H1 (cell line): ENCODE measurements around the gene MYO18A. TPM values are rescaled to one million over a fixed set of nuclear protein-coding genes. Genes with fewer than 3 reads are reported as not detected.

Experiments
- BCL11A ChIP-seq, 2 experiments: IDR thresholded peaks; one replicate each; pipeline ENCODE4 v1.6.1; 2011; ENCODE audit warnings: low read depth in 2 of 2, low read length in 2 of 2, mild to moderate bottlenecking in 2 of 2
- EP300 ChIP-seq, 2 experiments: IDR thresholded peaks; 1 replicate in 1 of 2; 2 replicates in 1 of 2; pipeline ENCODE4 v1.6.1; 2011 to 2012; ENCODE audit warnings: low read depth in 2 of 2, low read length in 2 of 2, mild to moderate bottlenecking in 2 of 2, borderline replicate concordance in 1 of 2, inconsistent platforms in 1 of 2, moderate library complexity in 1 of 2
- HDAC6 ChIP-seq: IDR thresholded peaks from one replicate; pipeline ENCODE4 v1.7.1; 2012; ENCODE audit warnings: low read depth, mild to moderate bottlenecking, inconsistent platforms, low read length, moderate library complexity
- NRF1 ChIP-seq: IDR thresholded peaks from 2 replicates; pipeline ENCODE4 v1.6.1; 2011; ENCODE audit warnings: mild to moderate bottlenecking, low read depth, low read length, improper control_type of control experiment
- SP1 ChIP-seq: IDR thresholded peaks from 2 replicates; pipeline ENCODE4 v1.6.1; 2011; ENCODE audit warnings: low read depth, low read length
- YY1 ChIP-seq: IDR thresholded peaks from 2 replicates; pipeline ENCODE4 v1.6.1; 2011; ENCODE audit warnings: low read depth, mild to moderate bottlenecking, low read length
- polyA plus RNA-seq, 7 experiments: library from polyadenylated mRNA; depleted of rRNA in 3 of 7; stranded (reverse) in 5 of 7; unstranded in 2 of 7; fragments of >200 nt in 5 of 7; fragments of 200-250 nt in 2 of 7; gene quantifications; 1 replicate in 5 of 7; 2 replicates in 1 of 7; 4 replicates in 1 of 7; pipeline versions ENCODE4 v1.2.1 to v1.2.3, GENCODE V29; 2011 to 2013; ENCODE audit warnings: missing spikeins in 2 of 7, mixed read lengths in 2 of 7
- total RNA-seq: library from RNA; stranded (reverse); fragmentation: NEBNext Ultra II Directional; extraction: Animal tissue kit (Norgen Biotek cat#: 25700); gene quantifications from 2 replicates; pipeline ENCODE4 v1.2.1, GENCODE V29; 2021
- TF ChIP-seq, protein P1 (sequence below): IDR thresholded peaks from 2 replicates; pipeline ENCODE4 v1.6.1; 2012; ENCODE audit warnings: inconsistent platforms

MYO18A gene
- total and polyA plus RNA-seq, 2 of the 8 experiments (the other 6 are each of a cell fraction or from before 2014, with no cell fraction given) = 7.6 to 43.8 TPM

DNA sequence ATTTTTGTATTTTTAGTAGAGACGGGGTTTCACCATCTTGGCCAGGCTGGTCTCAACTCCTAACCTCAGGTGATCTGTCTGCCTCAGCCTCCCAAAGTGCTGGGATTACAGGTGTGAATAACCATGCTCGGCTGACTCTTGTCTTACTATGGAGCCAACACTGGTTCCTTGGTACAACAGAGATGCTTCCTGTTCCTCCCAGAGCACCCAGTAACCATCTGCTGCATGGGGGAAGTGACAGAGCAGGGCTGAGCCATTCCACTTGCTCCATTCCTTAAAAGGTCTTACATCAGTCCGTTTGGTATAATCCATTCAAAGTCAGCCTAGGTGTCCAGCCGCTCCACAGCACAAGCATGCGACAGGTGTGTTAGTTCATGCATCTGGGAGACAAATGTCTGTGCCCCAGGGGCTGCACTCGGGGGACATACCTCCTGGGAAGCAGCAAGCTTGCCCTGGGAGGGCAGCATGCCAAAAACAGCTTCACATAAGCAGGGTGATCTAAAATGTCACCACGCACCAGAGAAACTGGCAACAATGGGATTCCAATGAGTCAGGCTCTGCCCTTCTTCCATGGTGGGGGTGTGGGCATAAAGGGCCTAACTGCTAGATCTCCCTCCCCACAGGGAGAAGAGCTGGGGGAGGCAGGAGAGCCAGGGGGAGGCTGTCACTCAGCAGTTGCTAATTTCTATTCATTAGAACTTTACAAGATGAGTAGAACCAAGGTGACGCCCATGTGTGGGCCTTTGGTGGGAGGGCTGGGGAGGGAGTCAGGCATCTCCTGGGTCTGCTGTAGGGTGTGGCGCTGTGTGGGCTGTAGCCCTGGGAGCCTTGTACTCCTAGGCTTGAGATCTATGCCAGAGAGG is 101.8 kb downstream of the MYO18A start (continued):
- no peak for TF ChIP-seq BCL11A (IDR thresholded peaks at IDR 0.05; ENCODE audit: low read depth in 2 of 2, low read length in 2 of 2)
- TF ChIP-seq, protein P1, sequence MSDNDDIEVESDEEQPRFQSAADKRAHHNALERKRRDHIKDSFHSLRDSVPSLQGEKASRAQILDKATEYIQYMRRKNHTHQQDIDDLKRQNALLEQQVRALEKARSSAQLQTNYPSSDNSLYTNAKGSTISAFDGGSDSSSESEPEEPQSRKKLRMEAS = no peak
- TF ChIP-seq EP300 (IDR thresholded peaks at IDR 0.05; ENCODE audit: borderline replicate concordance in 1 of 2, low read depth in 2 of 2, low read length in 2 of 2) = no peak
- TF ChIP-seq HDAC6 = no peak
- no peak for TF ChIP-seq SP1
- no peak for TF ChIP-seq NRF1
- TF ChIP-seq YY1 = no peak
- TF ChIP-seq, all 59 proteins: peak for 0
